A673 (cell line): Measurements from ENCODE around the gene RANBP3.

Experiments used
- CTCF ChIP-seq: fragments of 300-800, 200-600 bp; sonication (generic); conservative IDR thresholded peaks from 2 replicates; pipeline ENCODE4 v1.5.1; 2017; ENCODE audit warnings: low read depth, mild to moderate bottlenecking, antibody characterized with exemption, low read length, moderate library complexity, mixed read lengths
- EZH2 ChIP-seq: fragments of 200-600 bp; sonication (generic); IDR thresholded peaks from 2 replicates; pipeline ENCODE4 v1.6.1; 2017; ENCODE audit warnings: borderline replicate concordance, low read depth, mild to moderate bottlenecking, mixed read lengths, antibody characterized with exemption, low read length; ENCODE audit not compliant: poor library complexity, severe bottlenecking

- TF ChIP-seq CTCF = no peak
- TF ChIP-seq EZH2 = no peak
Observed at GRCh38 chr19:6014551-6015135, 36.7 kb upstream of the RANBP3 start.
